ENCODE data around the gene SLC7A6.

SLC7A6 gene

DNA sequence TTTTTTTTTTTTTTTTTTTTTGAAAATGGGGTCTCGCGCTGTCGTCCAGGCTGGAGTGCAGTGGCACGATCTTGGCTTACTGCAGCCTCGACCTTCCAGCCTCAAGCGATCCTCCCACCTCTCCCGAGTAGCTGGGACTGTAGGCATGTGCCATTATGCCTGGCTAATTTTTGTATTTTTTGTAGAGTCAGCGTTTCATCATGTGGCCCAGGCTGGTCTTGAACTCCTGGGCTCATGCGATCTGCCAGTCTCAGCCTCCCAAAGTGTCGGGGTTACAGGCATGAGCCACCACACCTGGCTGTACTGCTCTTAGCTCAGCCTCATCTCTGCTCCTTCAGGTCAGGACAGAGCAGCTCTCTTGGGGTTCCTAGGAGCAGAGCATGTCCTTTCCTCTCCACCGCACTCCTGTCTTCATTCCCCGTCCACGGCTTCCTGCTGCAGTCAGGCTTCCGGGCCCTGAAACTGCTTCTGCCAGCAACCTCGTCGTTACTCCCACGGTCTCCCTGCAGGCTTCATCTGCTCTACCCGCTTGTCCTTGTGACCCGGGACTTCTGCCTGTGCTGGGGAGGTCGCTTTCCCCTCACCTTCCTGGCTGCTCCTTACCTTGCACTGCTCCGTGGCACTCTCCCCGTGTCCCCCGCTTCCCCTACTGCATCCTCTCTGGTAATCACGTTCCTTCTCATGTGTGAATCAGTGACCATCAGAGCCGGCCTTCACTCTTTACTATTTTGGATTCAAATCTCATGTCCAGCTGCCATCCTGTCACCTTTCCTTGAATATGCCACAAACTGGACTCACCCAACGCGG, 84.5 kb downstream of the SLC7A6 start:
- no peak for DNase-seq

DNA sequence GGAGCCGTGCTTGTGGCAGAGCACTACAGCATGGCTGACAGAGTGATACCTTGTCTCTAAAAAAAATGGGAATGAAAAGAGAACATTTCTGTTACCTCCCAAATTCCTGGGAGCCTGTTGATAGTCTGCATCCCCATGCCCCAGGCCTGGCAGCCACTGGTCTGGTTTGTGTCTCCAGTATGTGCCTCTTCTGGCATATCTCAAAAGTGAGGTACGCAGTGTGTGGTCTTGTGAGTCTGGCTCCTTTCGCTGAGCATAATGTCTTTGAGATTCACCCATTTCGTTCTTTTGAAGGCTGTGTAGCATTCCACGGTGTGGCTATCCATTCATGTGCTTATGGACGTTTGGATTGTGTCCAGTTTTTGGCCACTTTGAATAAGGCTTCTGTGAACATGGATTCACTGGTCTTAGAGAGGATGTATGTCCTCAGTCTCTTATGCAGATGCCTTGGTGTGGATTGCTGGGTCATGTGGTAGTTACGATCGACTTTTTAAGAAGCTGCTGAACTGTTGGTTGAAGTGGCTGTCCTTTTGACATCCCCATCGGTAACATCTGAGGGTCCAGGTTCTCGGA, 85.6 kb downstream of the SLC7A6 start:
- no peak for DNase-seq

DNA sequence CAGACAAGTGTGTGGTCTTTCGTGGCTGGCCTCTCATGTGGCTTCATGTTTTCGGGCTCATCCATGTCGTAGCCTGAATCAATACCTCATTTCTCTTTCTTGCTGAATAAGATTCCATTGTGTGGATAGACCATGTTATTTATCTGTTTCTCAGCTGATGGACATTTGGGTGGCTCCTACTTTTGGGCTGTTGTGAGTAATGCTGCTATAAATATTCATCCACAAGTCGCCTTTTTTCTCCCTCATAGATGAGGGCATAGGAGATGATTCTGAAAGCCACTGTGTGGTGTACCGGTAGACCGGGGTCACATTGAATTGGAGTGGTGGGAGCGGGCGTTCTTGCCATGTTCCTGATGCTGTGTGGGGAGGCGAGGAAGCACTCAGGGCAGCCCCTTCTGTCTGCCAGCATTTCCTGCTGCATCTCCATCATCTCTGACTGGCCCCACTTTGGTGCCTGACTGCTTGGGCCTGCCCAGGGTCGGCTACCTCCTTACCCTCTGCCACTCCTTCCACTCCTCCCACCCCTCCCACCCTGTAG, 86.6 kb downstream of the SLC7A6 start:
- DNase-seq: no peak
